ENCODE results near the gene OR4K13.

The OR4K13 gene

DNA sequence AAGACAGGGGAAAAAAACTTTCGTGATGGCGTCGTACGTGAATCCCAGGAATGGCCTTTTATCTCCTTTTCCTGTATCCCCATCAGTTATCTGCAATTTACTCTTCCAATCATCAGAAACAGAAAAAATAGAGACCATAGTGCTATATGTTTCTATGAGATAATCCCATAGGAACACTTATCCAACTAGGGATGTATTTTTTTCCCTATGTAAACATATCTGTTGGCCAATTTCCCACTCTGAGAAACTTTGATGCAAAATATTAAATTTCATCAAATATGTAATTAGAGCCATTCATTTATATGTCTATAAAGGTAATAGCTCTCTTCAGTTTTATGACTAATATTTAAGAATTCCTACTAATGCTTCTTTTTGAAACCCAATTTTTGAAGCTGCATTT is at the start of gene OR4K13:
TSS of gene OR4K13 (minus strand) at position 101 of the 400 bp plus-strand sequence. CDS start 1,280 bp downstream, outside the sequence.
- Mint-ChIP-seq H3K4me1 (no peaks in the 10 kb centered on the region), H3K27ac (no peak within 1 kb of the TSS), H3K9me3 (peaks cover 67% of the 10 kb centered on the region), H3K36me3 (ENCODE audit: low read depth) (no peaks in the 10 kb centered on the region), H3K27me3 (ENCODE audit: low read depth, poor library complexity) (no peaks in the 10 kb centered on the region), H3K4me3 (no peak within 1 kb of the TSS)
- no peak for TF ChIP-seq CTCF (IDR thresholded peaks at IDR 0.05)
- DNase-seq: no peak

- no peak within 1 kb of the TSS for H3K27ac Mint-ChIP-seq
- H3K4me3 Mint-ChIP-seq: no peak within 1 kb of the TSS
- H3K9me3 Mint-ChIP-seq: peaks cover 73% of the 10 kb centered on the region
- no peaks in the 10 kb centered on the region for H3K4me1 Mint-ChIP-seq
- DNase-seq: no peak
- H3K36me3 Mint-ChIP-seq (ENCODE audit: low read depth): no peaks in the 10 kb centered on the region
- peaks cover 3% of the 10 kb centered on the region for H3K27me3 Mint-ChIP-seq (ENCODE audit: low read depth, poor library complexity)
- no peak for TF ChIP-seq CTCF (IDR thresholded peaks at IDR 0.05)
Measured at GRCh38 chr14:20059745-20060144, 23.9 kb upstream of the OR4K13 start, which contains the start of gene OR4L1. OR4L1 (plus strand) TSS chr14:20060045; CDS start chr14:20060045, 0 bp downstream.

- no peak for TF ChIP-seq CTCF (IDR thresholded peaks at IDR 0.05)
- no peaks in the 10 kb centered on the region for H3K4me1 Mint-ChIP-seq
- no peak overlapping the region for H3K27ac Mint-ChIP-seq
- H3K4me3 Mint-ChIP-seq: no peak overlapping the region
- no peaks in the 10 kb centered on the region for H3K27me3 Mint-ChIP-seq (ENCODE audit: low read depth, poor library complexity)
- H3K36me3 Mint-ChIP-seq (ENCODE audit: low read depth): no peaks in the 10 kb centered on the region
- no peak for DNase-seq
- H3K9me3 Mint-ChIP-seq: peaks cover 76% of the 10 kb centered on the region
Measured at GRCh38 chr14:20048202-20048601, 12.4 kb upstream of the OR4K13 start.

GRCh38 chr14:20044243-20044642 is 8.4 kb upstream of the OR4K13 start:
- no peak for DNase-seq
- H3K36me3 Mint-ChIP-seq (ENCODE audit: low read depth): no peaks in the 10 kb centered on the region
- no peak overlapping the region for H3K4me3 Mint-ChIP-seq
- H3K9me3 Mint-ChIP-seq: peaks cover 81% of the 10 kb centered on the region
- no peaks in the 10 kb centered on the region for H3K4me1 Mint-ChIP-seq
- H3K27ac Mint-ChIP-seq: no peak overlapping the region
- no peak for TF ChIP-seq CTCF (IDR thresholded peaks at IDR 0.05)
- no peaks in the 10 kb centered on the region for H3K27me3 Mint-ChIP-seq (ENCODE audit: low read depth, poor library complexity)

- Mint-ChIP-seq H3K9me3 (peaks cover 68% of the 10 kb centered on the region), H3K36me3 (ENCODE audit: low read depth) (no peaks in the 10 kb centered on the region)
Measured at GRCh38 chr14:20035449-20035848, 389 bp downstream of the OR4K13 start.

More at GRCh38 chr14:20035449-20035848, 389 bp downstream of the OR4K13 start:
- no peak for DNase-seq
- no peak for TF ChIP-seq CTCF (IDR thresholded peaks at IDR 0.05)
- H3K4me3 Mint-ChIP-seq: no peak overlapping the region
- H3K4me1 Mint-ChIP-seq: no peaks in the 10 kb centered on the region
- H3K27ac Mint-ChIP-seq: no peak overlapping the region
- no peaks in the 10 kb centered on the region for H3K27me3 Mint-ChIP-seq (ENCODE audit: low read depth, poor library complexity)

All from nephron progenitor cell (in vitro differentiated cells).